ENCODE data around the gene ACTR5. TPM values are rescaled to one million over a fixed set of nuclear protein-coding genes. Genes with fewer than 3 reads are reported as not detected.

The ACTR5 gene
- total RNA-seq, 1 experiment from 2014 or later, result 14.1 TPM

DNA sequence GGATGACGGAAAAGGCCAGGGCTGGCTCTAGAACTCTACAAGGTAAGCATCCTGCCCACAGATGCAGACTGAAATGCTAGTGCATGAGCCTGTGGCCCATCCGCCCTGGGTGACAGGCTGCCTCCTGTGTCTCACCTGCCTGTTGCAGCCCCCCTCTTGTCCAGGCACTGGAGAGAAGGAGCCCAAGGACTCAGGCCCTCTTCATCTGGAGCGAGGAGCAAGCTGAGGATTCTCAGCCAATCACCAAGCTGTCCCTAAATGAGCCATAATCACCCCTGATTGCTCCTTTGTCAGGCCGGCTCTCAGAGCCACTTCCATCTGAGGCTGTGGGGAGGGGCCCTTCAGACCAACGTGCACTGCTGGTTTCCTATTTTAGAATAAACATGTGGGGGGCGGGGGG is 34.0 kb upstream of the ACTR5 start:
- H3K18ac ChIP-seq (ENCODE audit: insufficient read length, low read depth, low read length), result no peak overlapping the region
- H4K8ac ChIP-seq (replicated peaks; ENCODE audit: insufficient read length, low read depth, low read length), result no peak overlapping the region
- peaks cover 65% of the 10 kb centered on the region for H3K27me3 Mint-ChIP-seq (ENCODE audit: low read depth)
- H3K56ac ChIP-seq (ENCODE audit: insufficient read length, low read depth, low read length), result no peak overlapping the region
- no peaks in the 10 kb centered on the region for H3K79me2 ChIP-seq (ENCODE audit: insufficient read depth, low read length)
- no peaks in the 10 kb centered on the region for H3K23me2 ChIP-seq (ENCODE audit: insufficient read length, low read depth, low read length, poor library complexity, severe bottlenecking)
- H3K27ac Mint-ChIP-seq, result 0 out of 7 replicates have a peak overlapping the region, but pooled peaks of 1 of the 3 experiments have one; percentile 48
- H3K4me1 ChIP-seq (ENCODE audit: insufficient read depth, low read length), result peaks cover 2% of the 10 kb centered on the region; the same call in 1 of the 2 replicates
- H3K79me1 ChIP-seq (ENCODE audit: insufficient read depth, low read depth, low read length, poor library complexity, severe bottlenecking), result no peaks in the 10 kb centered on the region
- no peak overlapping the region for H4K91ac ChIP-seq (ENCODE audit: insufficient read length, low read depth, low read length)
- H3K9me3 Mint-ChIP-seq, result no peaks in the 10 kb centered on the region
- no peak overlapping the region for H3K27ac ChIP-seq (ENCODE audit: insufficient read length, low read depth, low read length)
- H3K36me3 Mint-ChIP-seq (ENCODE audit: insufficient read depth in 1 of 3, low read depth in 3 of 3), result no peaks in the 10 kb centered on the region
- no peak overlapping the region for H3K9ac ChIP-seq (ENCODE audit: extremely low read depth, insufficient read length, low read length)
- DNase-seq, result peak; percentile 54
- H3T11ph ChIP-seq (ENCODE audit: low read length), result no peak overlapping the region
- H2BK120ac ChIP-seq (ENCODE audit: low read depth, low read length, poor library complexity, severe bottlenecking), result no peak overlapping the region
- H3K4me3 Mint-ChIP-seq, result no peak overlapping the region
- TF ChIP-seq CTCF (conservative IDR thresholded peaks at IDR 0.05), result no peak
- H3K23ac ChIP-seq (ENCODE audit: insufficient read length, low read depth, low read length), result no peak overlapping the region
- no peak overlapping the region for H2BK5ac ChIP-seq (ENCODE audit: insufficient read length, low read length)
- no peak overlapping the region for H3K4me2 ChIP-seq (ENCODE audit: insufficient read depth, insufficient read length, low read length)
- H3K4ac ChIP-seq (ENCODE audit: low read depth, low read length), result no peak overlapping the region
- H3K14ac ChIP-seq (ENCODE audit: insufficient read depth, low read length), result no peak overlapping the region
- no CpG with 5 or more reads among the region's 6 CpGs for WGBS (ENCODE audit: extremely low coverage, insufficient read length, low lambda C conversion rate)
- H2AK5ac ChIP-seq (ENCODE audit: insufficient read length, low read length), result no peak overlapping the region
- H4K20me1 ChIP-seq (ENCODE audit: control insufficient read depth, insufficient read depth, insufficient read length), result no peaks in the 10 kb centered on the region
- H3K4me1 Mint-ChIP-seq, result peaks cover 3 to 11% of the 10 kb centered on the region in 2 experiments
- no peak overlapping the region for H2BK12ac ChIP-seq (ENCODE audit: insufficient read length, low read depth, low read length)
- H3K9me3 ChIP-seq (ENCODE audit: control insufficient read depth, low read depth, low read length), result no peaks in the 10 kb centered on the region
- H2BK15ac ChIP-seq (ENCODE audit: low read depth, low read length), result no peak overlapping the region
- peaks cover 11% of the 10 kb centered on the region; the same call in 1 of the 2 replicates for H3K27me3 ChIP-seq (ENCODE audit: insufficient read depth, low read length)
- H2BK20ac ChIP-seq (ENCODE audit: low read depth, low read length, poor library complexity, severe bottlenecking), result no peak overlapping the region
- H2AFZ ChIP-seq (ENCODE audit: low read length), result no peak overlapping the region
- no peak overlapping the region for H4K5ac ChIP-seq (ENCODE audit: insufficient read length, low read depth, low read length)

All from H9 (cell line).